ENCODE measurements around the gene ZNF195. TPM values are rescaled to one million over a fixed set of nuclear protein-coding genes. Genes with fewer than 3 reads are reported as not detected.

Gene ZNF195
- total RNA-seq (2021; fragmentation: NEBNext Ultra II Directional; extraction: Animal tissue kit (Norgen Biotek cat#: 25700)): 80.5 and 88.6 TPM in 2 replicates
- 23.4 and 23.9 TPM in 2 replicates for polyA plus RNA-seq (2011; rRNA removed)
- polyA plus RNA-seq (2011; cell fraction: cytosol; rRNA removed): 36.6 TPM
- polyA plus RNA-seq (2011; cell fraction: nucleus; rRNA removed): 53.3 TPM
- 50.4 to 66.5 TPM (median 58.0 TPM) in 4 replicates for polyA plus RNA-seq (2012, experiment 1 of 2)
- polyA plus RNA-seq (2012, experiment 2 of 2): 3.1 TPM
- 73.9 TPM for polyA plus RNA-seq (2013, experiment 1 of 2)
- polyA plus RNA-seq (2013, experiment 2 of 2): 70.1 TPM
- polyA minus RNA-seq (2011; rRNA and poly(A)+ RNA removed): 98.3 and 120 TPM in 2 replicates
- polyA minus RNA-seq (2011; cell fraction: cytosol; rRNA and poly(A)+ RNA removed): 69.8 TPM
- 194 TPM for polyA minus RNA-seq (2011; cell fraction: nucleus; rRNA and poly(A)+ RNA removed)
- long read RNA-seq, experiment 1, transcript ZNF195-204 (4 exons, 2,970 nt): major isoform, 10 of 55 reads
- long read RNA-seq, experiment 1, partial matches to known transcripts: 8 of 55 reads
- long read RNA-seq, experiment 1, other reads (novel, unspliced or antisense): 35 of 55 reads
- long read RNA-seq, experiment 2, transcript ZNF195-204 (4 exons, 2,970 nt): major isoform, 17 of 39 reads
- long read RNA-seq, experiment 2, partial matches to known transcripts: 4 of 39 reads
- long read RNA-seq, experiment 2, other reads (novel, unspliced or antisense): 15 of 39 reads

- peak within 1 kb of the TSS; percentile 71 to 78 for H3K4me2 ChIP-seq (ENCODE audit: insufficient read depth in 1 of 2, low read depth in 2 of 2, low read length in 2 of 2)
- H3K27ac ChIP-seq (ENCODE audit: low read depth, low read length): peak within 1 kb of the TSS; percentile 88
- peak within 1 kb of the TSS; percentile 52 for H4K91ac ChIP-seq (replicated peaks; ENCODE audit: insufficient read length, low read length)
- H3K79me2 ChIP-seq (ENCODE audit: control insufficient read depth in 1 of 2, insufficient read depth in 2 of 2, low read length in 2 of 2): peaks cover 60 to 79% of the 10 kb centered on the region in 2 experiments
- H3K27me3 ChIP-seq (replicated peaks in 1 of 4; ENCODE audit: control insufficient read depth in 3 of 4, extremely low read depth in 1 of 4, insufficient read depth in 3 of 4, low read length in 3 of 4): no peaks in the 10 kb centered on the region
- H2AFZ ChIP-seq (ENCODE audit: low read length): peak within 1 kb of the TSS; percentile 8
- H3K23ac ChIP-seq (ENCODE audit: insufficient read length): no peak within 1 kb of the TSS
- H3K4me1 ChIP-seq (replicated peaks in 1 of 4; ENCODE audit: control insufficient read depth in 3 of 4, insufficient read depth in 4 of 4, low read length in 3 of 4): peaks cover 7 to 23% (median 13%) of the 10 kb centered on the region in 4 experiments; a peak in 5 of 7 replicates
- peak within 1 kb of the TSS; percentile 65 for H4K5ac ChIP-seq (ENCODE audit: insufficient read length, low read depth, low read length)
- CTCF ChIA-PET (ENCODE audit: partially characterized antibody): interaction anchor here (0.9 to 6.1 kb wide), 5 partner anchors 14 to 332 kb away, joined by 3 to 44 read pairs (median 3); no protein-coding TSS in a partner anchor
- H2AK5ac ChIP-seq (ENCODE audit: low read depth, low read length): no peak within 1 kb of the TSS
- DNase-seq (ENCODE audit: low read depth in 1 of 2, low spot score in 2 of 2): peak; percentile 96 to 99
- peaks cover 4% of the 10 kb centered on the region for H3K23me2 ChIP-seq (ENCODE audit: low read depth, low read length)
- peaks cover 12 to 16% of the 10 kb centered on the region in 2 experiments for H4K20me1 ChIP-seq (replicated peaks in 1 of 2; ENCODE audit: control insufficient read depth in 1 of 2, insufficient read depth in 2 of 2, low read length in 2 of 2)
- no peaks in the 10 kb centered on the region for H3K9me3 ChIP-seq (ENCODE audit: insufficient read depth in 2 of 2, low read depth in 1 of 2, low read length in 1 of 2)
- H2BK20ac ChIP-seq (ENCODE audit: low read length): peak within 1 kb of the TSS; percentile 25
- FAIRE-seq: peak; percentile 19
- H2BK5ac ChIP-seq (ENCODE audit: low read depth, low read length): peak within 1 kb of the TSS; percentile 82
- no peak within 1 kb of the TSS for H2BK120ac ChIP-seq (replicated peaks; ENCODE audit: low read depth, low read length)
- H4K8ac ChIP-seq (ENCODE audit: extremely low read depth, insufficient read depth, low read length): peak within 1 kb of the TSS; percentile 98; the same call in 1 of the 2 replicates
- peak within 1 kb of the TSS; percentile 94 to 100 (median 97) for H3K4me3 ChIP-seq (ENCODE audit: extremely low read depth in 1 of 4, insufficient read depth in 2 of 4, low read depth in 3 of 4, low read length in 4 of 4)
- POLR2A ChIA-PET (ENCODE audit: partially characterized antibody): interaction anchor here (0.6 to 13.5 kb wide), 20 partner anchors 8 to 430 kb away, joined by 3 to 233 read pairs (median 5); no protein-coding TSS in a partner anchor
- no peak within 1 kb of the TSS for H2BK15ac ChIP-seq (ENCODE audit: low read length)
- peak within 1 kb of the TSS; percentile 71 for H3K4ac ChIP-seq (replicated peaks; ENCODE audit: insufficient read length, low read depth, low read length)
- peaks cover 4 to 54% (median 25%) of the 10 kb centered on the region in 4 experiments for H3K36me3 ChIP-seq (ENCODE audit: control insufficient read depth in 2 of 4, insufficient read depth in 4 of 4, low read length in 3 of 4)
- no peak within 1 kb of the TSS for H3K14ac ChIP-seq (ENCODE audit: insufficient read length)
- peak within 1 kb of the TSS; percentile 93 for H3K18ac ChIP-seq (ENCODE audit: extremely low read depth, low read length)
- H3K56ac ChIP-seq (replicated peaks; ENCODE audit: insufficient read length, low read depth, low read length): peak within 1 kb of the TSS; percentile 86
- H2BK12ac ChIP-seq (ENCODE audit: low read depth, low read length): no peak within 1 kb of the TSS
- peak within 1 kb of the TSS; percentile 92 to 98 (median 94) for H3K9ac ChIP-seq (replicated peaks in 1 of 4; ENCODE audit: extremely low read depth in 1 of 4, low read depth in 3 of 4, low read length in 3 of 4)
- peaks cover 8% of the 10 kb centered on the region for H3K79me1 ChIP-seq (ENCODE audit: low read depth, low read length)
- WGBS, 2 experiments (ENCODE audit: extremely low coverage in 1 of 2, insufficient coverage in 1 of 2, insufficient read length in 1 of 2, insufficient replicate concordance in 2 of 2, low coverage in 1 of 2, low lambda C conversion rate in 2 of 2, missing lambda C conversion rate in 1 of 2): 3% methylated on average over 34 of the region's 54 CpGs; no CpG with 5 or more reads in 1 of the 2 experiments
- TF ChIP-seq CBX5 (IDR thresholded peaks at IDR 0.05; ENCODE audit: low read depth, low read length) (no peak), JUND (IDR thresholded peaks at IDR 0.05; ENCODE audit: low read length) (no peak), BACH1 (IDR thresholded peaks at IDR 0.05; ENCODE audit: low read length) (no peak), E2F6 (IDR thresholded peaks at IDR 0.05) (no peak), MAX (IDR thresholded peaks at IDR 0.05) (peak; percentile 79), HDAC2 (IDR thresholded peaks at IDR 0.05; ENCODE audit: borderline replicate concordance in 1 of 2, low read depth in 2 of 2, low read length in 2 of 2) (0 out of 4 replicates have a peak, but pooled peaks of 1 of the 2 experiments have one; percentile 63)
Measured at GRCh38 chr11:3378426-3379423, at the start of gene ZNF195. TSS of gene ZNF195 (minus strand) at chr11:3379146. CDS start at chr11:3379040, 106 bp downstream.

All from H1 (cell line).